OCI-LY3 (cell line): ENCODE data around the gene SLC25A24.
"Not testable (repeated sequence)": the region's sequence is repeated elsewhere in the genome, so short reads cannot be mapped to it uniquely, and the experiment has no call there.

ENCODE experiments used
- H2AFZ ChIP-seq: fragments of 200-600, 300-600 bp; shearing (Covaris generic); 2 replicates; pipeline ENCODE4 v1.6.0; 2014; ENCODE audit warnings: antibody characterized with exemption, low read depth, low read length
- H3K27ac ChIP-seq: fragments of 200-600, 300-600 bp; sonication (generic); 2 replicates; pipeline ENCODE4 v1.5.1; 2014; ENCODE audit warnings: mild to moderate bottlenecking, low read length, moderate library complexity, mixed read lengths
- H3K27me3 ChIP-seq: fragments of 200-600, 300-600 bp; sonication (generic); 2 replicates; pipeline ENCODE4 v1.6.1; 2014; ENCODE audit warnings: low read depth, low read length, mixed read lengths
- H3K36me3 ChIP-seq: fragments of 200-600, 300-600 bp; sonication (generic); replicated peaks from 2 replicates; pipeline ENCODE3; 2014; ENCODE audit warnings: low read depth, low read length, mixed read lengths
- H3K4me1 ChIP-seq: fragments of 300-600, 200-600 bp; sonication (generic); 2 replicates; pipeline ENCODE4 v1.6.1; 2014; ENCODE audit warnings: low read length, mixed read lengths
- H3K4me2 ChIP-seq: fragments of 200-600, 300-600 bp; sonication (generic); 2 replicates; pipeline ENCODE4 v1.6.1; 2014; ENCODE audit warnings: low read length, mixed read lengths
- H3K4me3 ChIP-seq: fragments of 300-600, 200-600 bp; sonication (generic); 2 replicates; pipeline ENCODE4 v1.5.1; 2014; ENCODE audit warnings: antibody characterized with exemption, mild to moderate bottlenecking, low read length, moderate library complexity
- H3K79me2 ChIP-seq: fragments of 300-600, 200-600 bp; shearing (Covaris generic); 2 replicates; pipeline ENCODE4 v1.6.1; 2014; ENCODE audit warnings: mild to moderate bottlenecking, low read length, mixed read lengths
- H3K9ac ChIP-seq: fragments of 300-600, 200-600 bp; shearing (Covaris generic); 2 replicates; pipeline ENCODE4 v1.6.0; 2014; ENCODE audit warnings: mild to moderate bottlenecking, low read length, moderate library complexity
- H3K9me3 ChIP-seq: fragments of 200-600, 300-600 bp; shearing (Covaris generic); 2 replicates; pipeline ENCODE4 v1.6.1; 2014; ENCODE audit warnings: low read length, mixed read lengths; ENCODE audit not compliant: insufficient read depth
- H4K20me1 ChIP-seq: fragments of 200-600, 300-600 bp; sonication (generic); 2 replicates; pipeline ENCODE4 v1.6.1; 2016; ENCODE audit warnings: low read length, mixed read lengths; ENCODE audit not compliant: insufficient read depth
- EZH2phosphoT487 ChIP-seq: fragments of 200-600 bp; shearing (Covaris generic); IDR thresholded peaks from 2 replicates; pipeline ENCODE4 v1.6.1; 2018; ENCODE audit warnings: antibody characterized with exemption, mixed run types, low read depth
- TF ChIP-seq, protein P1 (sequence below): fragments of 200-600, 300-600 bp; sonication (generic); IDR thresholded peaks from 2 replicates; pipeline ENCODE4 v1.5.1; 2014; ENCODE audit warnings: antibody characterized with exemption, low read length, low read depth

The SLC25A24 gene

DNA sequence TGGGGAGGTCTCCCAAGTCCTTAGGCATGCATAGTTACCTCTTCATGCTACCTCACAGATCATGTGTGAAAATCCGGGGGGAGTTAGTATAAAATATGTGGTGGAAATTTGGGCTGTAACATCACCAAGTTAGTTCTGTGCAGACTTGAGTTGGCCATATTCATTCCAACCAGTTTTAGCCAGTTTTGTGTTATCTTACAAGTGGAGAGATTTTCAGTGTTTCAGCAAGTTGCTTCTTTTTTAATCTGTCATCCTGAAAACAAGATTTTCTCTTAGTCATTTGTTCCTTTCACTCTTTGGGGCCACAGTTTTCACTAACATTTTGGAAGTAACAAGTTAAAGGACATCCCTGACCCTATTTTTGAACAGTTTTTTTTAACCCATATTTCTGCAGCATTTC is 11.3 kb downstream of the SLC25A24 start:
- TF ChIP-seq, protein P1, sequence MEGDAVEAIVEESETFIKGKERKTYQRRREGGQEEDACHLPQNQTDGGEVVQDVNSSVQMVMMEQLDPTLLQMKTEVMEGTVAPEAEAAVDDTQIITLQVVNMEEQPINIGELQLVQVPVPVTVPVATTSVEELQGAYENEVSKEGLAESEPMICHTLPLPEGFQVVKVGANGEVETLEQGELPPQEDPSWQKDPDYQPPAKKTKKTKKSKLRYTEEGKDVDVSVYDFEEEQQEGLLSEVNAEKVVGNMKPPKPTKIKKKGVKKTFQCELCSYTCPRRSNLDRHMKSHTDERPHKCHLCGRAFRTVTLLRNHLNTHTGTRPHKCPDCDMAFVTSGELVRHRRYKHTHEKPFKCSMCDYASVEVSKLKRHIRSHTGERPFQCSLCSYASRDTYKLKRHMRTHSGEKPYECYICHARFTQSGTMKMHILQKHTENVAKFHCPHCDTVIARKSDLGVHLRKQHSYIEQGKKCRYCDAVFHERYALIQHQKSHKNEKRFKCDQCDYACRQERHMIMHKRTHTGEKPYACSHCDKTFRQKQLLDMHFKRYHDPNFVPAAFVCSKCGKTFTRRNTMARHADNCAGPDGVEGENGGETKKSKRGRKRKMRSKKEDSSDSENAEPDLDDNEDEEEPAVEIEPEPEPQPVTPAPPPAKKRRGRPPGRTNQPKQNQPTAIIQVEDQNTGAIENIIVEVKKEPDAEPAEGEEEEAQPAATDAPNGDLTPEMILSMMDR, result no peak
- no peak for TF ChIP-seq EZH2phosphoT487
- peaks cover under 1% of the 10 kb centered on the region for H3K36me3 ChIP-seq
- no peak overlapping the region for H3K4me3 ChIP-seq
- 0 out of 2 replicates have a peak, but pooled peaks cover 4% of the 10 kb centered on the region for H3K4me1 ChIP-seq
- H3K27ac ChIP-seq, result no peak overlapping the region
- no peaks in the 10 kb centered on the region for H3K79me2 ChIP-seq
- H3K9me3 ChIP-seq, result no peaks in the 10 kb centered on the region
- no peaks in the 10 kb centered on the region for H4K20me1 ChIP-seq
- H3K4me2 ChIP-seq, result no peak overlapping the region
- H3K27me3 ChIP-seq, result no peaks in the 10 kb centered on the region
- H3K9ac ChIP-seq, result no peak overlapping the region
- H2AFZ ChIP-seq, result no peak overlapping the region

DNA sequence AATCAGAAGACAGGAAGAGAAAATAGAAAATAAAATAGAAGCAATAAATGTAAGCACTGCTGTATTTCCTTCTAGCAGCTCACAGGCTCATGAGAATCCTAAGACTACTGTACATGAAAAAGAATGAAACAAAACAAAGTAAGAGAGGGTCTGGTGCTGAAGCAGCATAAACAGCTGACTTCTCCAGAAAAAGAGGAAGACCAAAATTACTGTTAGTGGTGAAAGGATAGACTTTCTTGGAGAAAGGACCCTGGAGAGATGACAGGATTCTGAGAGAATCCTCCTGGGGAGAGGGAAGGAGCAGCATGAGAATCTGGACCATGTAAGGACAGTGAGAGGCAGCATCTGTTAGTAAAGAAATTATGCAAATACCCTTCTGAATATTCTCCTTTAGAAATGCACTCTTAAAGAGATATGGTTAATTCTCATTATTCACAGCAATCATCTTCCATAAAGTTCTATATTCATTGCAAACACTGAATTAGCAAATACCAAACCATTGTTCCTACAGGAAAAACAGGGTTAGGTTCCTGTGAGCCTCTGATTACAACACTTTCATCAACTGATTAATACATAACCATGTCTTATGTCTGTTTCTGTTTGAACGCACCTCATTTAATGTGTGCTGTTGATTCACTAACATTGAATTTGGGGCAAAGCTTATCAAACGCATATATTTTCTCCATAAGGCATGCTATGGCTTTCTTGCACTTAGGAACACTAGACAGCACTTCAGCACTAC is 17.0 kb downstream of the SLC25A24 start:
- TF ChIP-seq, protein P1, result no peak
- no peak for TF ChIP-seq EZH2phosphoT487
- H2AFZ ChIP-seq, result no peak overlapping the region
- H3K36me3 ChIP-seq, result peaks cover 10% of the 10 kb centered on the region
- peaks cover 17% of the 10 kb centered on the region for H3K4me1 ChIP-seq
- H3K27me3 ChIP-seq, result no peaks in the 10 kb centered on the region
- no peaks in the 10 kb centered on the region for H4K20me1 ChIP-seq
- no peaks in the 10 kb centered on the region for H3K79me2 ChIP-seq
- H3K4me3 ChIP-seq, result no peak overlapping the region
- H3K4me2 ChIP-seq, result no peak overlapping the region
- no peak overlapping the region for H3K9ac ChIP-seq
- no peaks in the 10 kb centered on the region for H3K9me3 ChIP-seq
- H3K27ac ChIP-seq, result no peak overlapping the region

DNA sequence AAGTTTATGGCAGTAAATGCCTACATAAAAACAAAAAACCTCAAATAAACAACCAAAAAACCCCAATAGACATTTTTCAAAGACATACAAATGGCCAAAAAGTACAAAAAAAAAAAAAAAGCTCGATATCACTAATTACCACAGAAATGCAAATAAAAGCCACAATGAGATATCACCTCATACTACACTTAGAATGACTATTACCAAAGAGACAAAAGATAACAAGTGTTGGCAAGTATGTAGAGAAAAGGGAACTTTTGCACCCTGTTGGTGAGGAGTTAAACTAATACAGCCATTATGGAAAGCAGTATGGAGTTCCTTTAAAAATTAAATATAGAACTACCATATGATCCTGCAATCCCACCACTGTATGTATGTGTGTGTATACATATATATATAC is 21.1 kb downstream of the SLC25A24 start:
- no peaks in the 10 kb centered on the region for H4K20me1 ChIP-seq
- TF ChIP-seq, protein P1, result no peak
- TF ChIP-seq EZH2phosphoT487, result no peak
- no peak overlapping the region for H3K27ac ChIP-seq
- peaks cover 17% of the 10 kb centered on the region for H3K4me1 ChIP-seq
- 0 out of 2 replicates have a peak, but pooled peaks cover 3% of the 10 kb centered on the region for H3K9me3 ChIP-seq
- H3K4me3 ChIP-seq, result no peak overlapping the region
- no peaks in the 10 kb centered on the region for H3K27me3 ChIP-seq
- no peaks in the 10 kb centered on the region for H3K79me2 ChIP-seq
- H3K4me2 ChIP-seq, result no peak overlapping the region
- no peak overlapping the region for H3K9ac ChIP-seq
- H2AFZ ChIP-seq, result no peak overlapping the region
- peaks cover 10% of the 10 kb centered on the region for H3K36me3 ChIP-seq

DNA sequence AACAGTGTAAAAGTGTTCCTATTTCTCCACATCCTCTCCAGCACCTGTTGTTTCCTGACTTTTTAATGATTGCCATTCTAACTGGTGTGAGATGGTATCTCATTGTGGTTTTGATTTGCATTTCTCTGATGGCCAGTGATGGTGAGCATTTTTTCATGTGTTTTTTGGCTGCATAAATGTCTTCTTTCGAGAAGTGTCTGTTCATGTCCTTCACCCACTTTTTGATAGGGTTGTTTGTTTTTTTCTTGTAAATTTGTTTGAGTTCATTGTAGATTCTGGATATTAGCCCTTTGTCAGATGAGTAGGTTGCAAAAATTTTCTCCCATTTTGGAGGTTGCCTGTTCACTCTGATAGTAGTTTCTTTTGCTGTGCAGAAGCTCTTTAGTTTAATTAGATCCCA is 37.7 kb downstream of the SLC25A24 start:
- H3K9ac ChIP-seq, H3K27me3 ChIP-seq, H3K27ac ChIP-seq, H4K20me1 ChIP-seq, H3K4me3 ChIP-seq, H3K79me2 ChIP-seq, H3K4me1 ChIP-seq, H2AFZ ChIP-seq, H3K36me3 ChIP-seq, H3K4me2 ChIP-seq, H3K9me3 ChIP-seq: not testable (repeated sequence)

DNA sequence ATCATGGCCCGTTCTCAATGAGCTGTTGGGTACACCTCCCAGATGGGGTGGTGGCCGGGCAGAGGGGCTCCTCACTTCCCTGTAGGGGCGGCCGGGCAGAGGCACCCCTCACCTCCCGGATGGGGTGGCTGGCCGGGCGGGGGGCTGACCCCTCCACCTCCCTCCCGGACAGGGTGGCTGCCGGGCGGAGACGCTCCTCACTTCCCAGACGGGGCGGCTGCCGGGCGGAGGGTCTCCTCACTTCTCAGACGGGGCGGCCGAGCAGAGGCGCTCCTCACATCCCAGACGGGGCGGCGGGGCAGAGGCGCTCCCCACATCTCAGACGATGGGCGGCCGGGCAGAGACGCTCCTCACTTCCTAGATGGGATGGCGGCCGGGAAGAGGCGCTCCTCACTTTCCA is 40.2 kb downstream of the SLC25A24 start:
- not testable (repeated sequence) for H3K79me2 ChIP-seq, H2AFZ ChIP-seq, H3K4me2 ChIP-seq, H3K36me3 ChIP-seq, H3K4me3 ChIP-seq, H3K9me3 ChIP-seq, H4K20me1 ChIP-seq, H3K27ac ChIP-seq, H3K27me3 ChIP-seq, H3K9ac ChIP-seq, H3K4me1 ChIP-seq
